ENCODE results near the gene NAIF1. TPM values are rescaled to one million over a fixed set of nuclear protein-coding genes. Genes with fewer than 3 reads are reported as not detected.

NAIF1 gene
- total RNA-seq, 1 experiment from 2014 or later, result 12.4 TPM

GRCh38 chr9:128021098-128021497 is 46.0 kb downstream of the NAIF1 start:
- ChIA-PET POLR2A (interaction anchor here (1.0 kb wide), 1 partner anchor 77 kb away, joined by 3 read pairs; no protein-coding TSS in a partner anchor), CTCF (interaction anchor here (0.6 to 6.7 kb wide), 8 partner anchors 13 to 97 kb away, joined by 3 to 46 read pairs (median 4); no protein-coding TSS in a partner anchor)
- Mint-ChIP-seq H3K27ac (peak overlapping the region; percentile 38; the same call in 1 of the 2 replicates), H3K4me3 (no peak overlapping the region), H3K4me1 (no peaks in the 10 kb centered on the region), H3K36me3 (no peaks in the 10 kb centered on the region), H3K9me3 (no peaks in the 10 kb centered on the region), H3K27me3 (ENCODE audit: low read depth) (no peaks in the 10 kb centered on the region)
- no peak for ATAC-seq
- DNase-seq (ENCODE audit: low spot score), result no peak
- TF ChIP-seq FOXK1 (CRISPR knock-in tag; IDR thresholded peaks at IDR 0.05) (no peak), ETV6 (CRISPR knock-in tag; IDR thresholded peaks at IDR 0.05) (no peak), TP53 (CRISPR knock-in tag; IDR thresholded peaks at IDR 0.05) (no peak), MYBL2 (CRISPR knock-in tag; IDR thresholded peaks at IDR 0.05) (no peak), MXD4 (CRISPR knock-in tag; IDR thresholded peaks at IDR 0.05; ENCODE audit: borderline replicate concordance) (no peak), ZNF532 (CRISPR knock-in tag; IDR thresholded peaks at IDR 0.05; ENCODE audit: borderline replicate concordance) (no peak), PREB (CRISPR knock-in tag; IDR thresholded peaks at IDR 0.05; ENCODE audit: borderline replicate concordance) (no peak), NFE2L1 (CRISPR knock-in tag; IDR thresholded peaks at IDR 0.05) (no peak), ATF2 (CRISPR knock-in tag; IDR thresholded peaks at IDR 0.05; ENCODE audit: borderline replicate concordance, low read depth) (no peak), USF2 (CRISPR knock-in tag; IDR thresholded peaks at IDR 0.05) (no peak), STAT6 (CRISPR knock-in tag; conservative IDR thresholded peaks at IDR 0.05; ENCODE audit: low read depth) (no peak), ZSCAN18 (CRISPR knock-in tag; IDR thresholded peaks at IDR 0.05) (no peak), CDX4 (CRISPR knock-in tag; IDR thresholded peaks at IDR 0.05; ENCODE audit: borderline replicate concordance) (no peak), SMAD3 (CRISPR knock-in tag; IDR thresholded peaks at IDR 0.05; ENCODE audit: borderline replicate concordance) (no peak), CREB1 (CRISPR knock-in tag; IDR thresholded peaks at IDR 0.05) (no peak), ZBTB43 (CRISPR knock-in tag; IDR thresholded peaks at IDR 0.05) (no peak), AR (CRISPR knock-in tag; IDR thresholded peaks at IDR 0.05) (no peak)
